DMS 273 treated with DMSO at 0.1 percent for 48 hours (cell line): ENCODE results near the gene IQGAP2.

ENCODE experiments used
- DNase-seq: peaks from one replicate; lab custom pipeline; 2025; lab: John Stamatoyannopoulos, UW

Gene IQGAP2

GRCh38 chr5:76607353-76607871, 204.3 kb downstream of the IQGAP2 start:
- no peak for DNase-seq

- no peak for DNase-seq
Measured at GRCh38 chr5:76608833-76609232, 205.7 kb downstream of the IQGAP2 start.

GRCh38 chr5:76610196-76610595, 207.1 kb downstream of the IQGAP2 start:
- DNase-seq, result no peak

GRCh38 chr5:76612942-76613341, 209.9 kb downstream of the IQGAP2 start:
- no peak for DNase-seq

GRCh38 chr5:76615759-76616158, 212.7 kb downstream of the IQGAP2 start:
- DNase-seq, result no peak

GRCh38 chr5:76616206-76616605, 213.1 kb downstream of the IQGAP2 start:
- no peak for DNase-seq

GRCh38 chr5:76617229-76617628, 214.1 kb downstream of the IQGAP2 start:
- no peak for DNase-seq

GRCh38 chr5:76617675-76618074, 214.6 kb downstream of the IQGAP2 start:
- DNase-seq, result no peak

- DNase-seq, result no peak
Measured at GRCh38 chr5:76620166-76620565, 217.1 kb downstream of the IQGAP2 start.

GRCh38 chr5:76622076-76622475, 219.0 kb downstream of the IQGAP2 start:
- no peak for DNase-seq

GRCh38 chr5:76622973-76623596, 220.0 kb downstream of the IQGAP2 start, which contains the start of gene F2RL2:
Gene F2RL2 (minus strand): TSS chr5:76623403. CDS start chr5:76623230, 173 bp downstream.
- DNase-seq, result no peak

GRCh38 chr5:76625087-76625815, 222.2 kb downstream of the IQGAP2 start:
- no peak for DNase-seq

- no peak for DNase-seq
Measured at GRCh38 chr5:76626738-76627137, 223.7 kb downstream of the IQGAP2 start.

- DNase-seq, result no peak
Measured at GRCh38 chr5:76634661-76635060, 231.6 kb downstream of the IQGAP2 start.

GRCh38 chr5:76637490-76637889, 234.4 kb downstream of the IQGAP2 start:
- no peak for DNase-seq

- DNase-seq, result no peak
Measured at GRCh38 chr5:76638479-76638878, 235.4 kb downstream of the IQGAP2 start.

- DNase-seq, result no peak
Measured at GRCh38 chr5:76641514-76642120, 238.5 kb downstream of the IQGAP2 start.

GRCh38 chr5:76642390-76643040, 239.4 kb downstream of the IQGAP2 start:
- DNase-seq, result no peak

- DNase-seq, result no peak
Measured at GRCh38 chr5:76643371-76643770, 240.3 kb downstream of the IQGAP2 start.

- DNase-seq, result no peak
Measured at GRCh38 chr5:76649140-76649539, 246.1 kb downstream of the IQGAP2 start.

- DNase-seq, result no peak
Measured at GRCh38 chr5:76652809-76653414, 249.8 kb downstream of the IQGAP2 start.

GRCh38 chr5:76657091-76657490, 254.0 kb downstream of the IQGAP2 start:
- DNase-seq, result no peak
